ENCODE results near the gene NREP.

Gene NREP

GRCh38 chr5:111764019-111764418 is 7.0 kb upstream of the NREP start:
- DNase-seq, result no peak

- no peak for DNase-seq
Observed at GRCh38 chr5:111762895-111763294, 5.9 kb upstream of the NREP start.

- no peak for DNase-seq
Observed at GRCh38 chr5:111758284-111758628, 1.3 kb upstream of the NREP start.

GRCh38 chr5:111757355-111758283 is 625 bp upstream of the NREP start:
- DNase-seq, result peak; percentile 72

GRCh38 chr5:111755942-111756381 is 1.0 kb downstream of the NREP start:
- no peak for DNase-seq

- DNase-seq, result no peak
Observed at GRCh38 chr5:111755345-111755941, 1.6 kb downstream of the NREP start.

GRCh38 chr5:111753884-111754589 is 3.0 kb downstream of the NREP start:
- DNase-seq, result no peak

- no peak for DNase-seq
Observed at GRCh38 chr5:111752426-111752965, 4.5 kb downstream of the NREP start.

- no peak for DNase-seq
Observed at GRCh38 chr5:111749303-111750026, 7.5 kb downstream of the NREP start.

- DNase-seq, result no peak
Observed at GRCh38 chr5:111748304-111748763, 8.7 kb downstream of the NREP start.

GRCh38 chr5:111747337-111747736 is 9.7 kb downstream of the NREP start:
- no peak for DNase-seq

- DNase-seq, result no peak
Observed at GRCh38 chr5:111746791-111747190, 10.2 kb downstream of the NREP start.

- no peak for DNase-seq
Observed at GRCh38 chr5:111745075-111745739, 11.8 kb downstream of the NREP start.

GRCh38 chr5:111744455-111744854 is 12.5 kb downstream of the NREP start:
- no peak for DNase-seq

GRCh38 chr5:111743988-111744387 is 13.0 kb downstream of the NREP start:
- DNase-seq, result no peak

GRCh38 chr5:111743512-111743911 is 13.5 kb downstream of the NREP start:
- no peak for DNase-seq

GRCh38 chr5:111742177-111742994 is 14.6 kb downstream of the NREP start:
- no peak for DNase-seq

GRCh38 chr5:111741278-111741677 is 15.7 kb downstream of the NREP start:
- no peak for DNase-seq

- no peak for DNase-seq
Observed at GRCh38 chr5:111739416-111739815, 17.6 kb downstream of the NREP start.

GRCh38 chr5:111738118-111738517 is 18.9 kb downstream of the NREP start:
- no peak for DNase-seq

- no peak for DNase-seq
Observed at GRCh38 chr5:111737716-111738115, 19.3 kb downstream of the NREP start.

All from stimulated activated CD4-positive, alpha-beta T cell treated with anti-CD3 and anti-CD28 coated beads, Interleukin-12 subunit alpha, Interleukin-12 subunit beta, amount 100 ng/mL, for 4 hours (primary cell).